ENCODE data around the gene PGS1. TPM values are rescaled to one million over a fixed set of nuclear protein-coding genes. Genes with fewer than 3 reads are reported as not detected.

Gene PGS1
- total and polyA plus RNA-seq, 2 donors (not counting 1 experiment from before 2014, with no cell fraction given): 22.4 to 34.5 TPM

DNA sequence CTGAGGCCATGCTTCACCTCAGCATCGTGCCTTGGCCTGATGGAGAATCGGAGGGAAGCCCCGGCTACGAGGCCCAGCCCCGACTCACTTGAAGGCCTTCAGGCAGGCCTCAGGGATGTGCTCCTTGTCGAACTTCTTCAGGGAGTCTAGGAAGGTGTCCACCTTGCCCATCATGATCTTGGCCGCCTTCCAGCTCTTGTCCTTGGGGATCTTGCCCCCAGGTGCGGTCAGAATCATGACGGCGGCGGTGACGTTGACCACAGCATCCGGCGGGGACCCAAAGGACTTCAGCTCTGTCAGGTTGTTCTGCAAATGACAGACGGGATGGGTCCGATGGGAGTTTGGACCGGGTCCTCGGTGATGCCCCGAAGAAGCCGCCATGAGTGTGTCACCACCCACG is 81.2 kb downstream of the PGS1 start:
- Histone ChIP-seq H3K4me3 (replicated peaks in 1 of 4; ENCODE audit: control extremely low read depth in 1 of 4, insufficient read depth in 1 of 4, low read depth in 3 of 4, low read length in 4 of 4) (no peak overlapping the region), H3K27me3 (ENCODE audit: control insufficient read depth, insufficient read depth, low read length) (no peaks in the 10 kb centered on the region), H3K4me1 (ENCODE audit: control insufficient read depth, extremely low read depth, insufficient read depth, low read length) (no peaks in the 10 kb centered on the region), H3K36me3 (ENCODE audit: control insufficient read depth, insufficient read depth, low read length) (no peaks in the 10 kb centered on the region), H3K9me3 (ENCODE audit: control insufficient read depth, insufficient read depth, low read depth, low read length) (no peaks in the 10 kb centered on the region), H3K4me2 (ENCODE audit: extremely low read depth, insufficient read depth, low read length) (no peak overlapping the region), H3K9ac (ENCODE audit: insufficient read depth, low read length) (no peak overlapping the region), H4K20me1 (ENCODE audit: control insufficient read depth, extremely low read depth, insufficient read depth, low read length) (no peaks in the 10 kb centered on the region), H3K27ac (ENCODE audit: insufficient read depth, low read length) (no peak overlapping the region), H3K79me2 (ENCODE audit: control insufficient read depth, insufficient read depth, low read length) (no peaks in the 10 kb centered on the region), H2AFZ (ENCODE audit: low read length) (no peak overlapping the region)
- DNase-seq (ENCODE audit: low read depth in 2 of 2): no peak
- TF ChIP-seq, protein P1, sequence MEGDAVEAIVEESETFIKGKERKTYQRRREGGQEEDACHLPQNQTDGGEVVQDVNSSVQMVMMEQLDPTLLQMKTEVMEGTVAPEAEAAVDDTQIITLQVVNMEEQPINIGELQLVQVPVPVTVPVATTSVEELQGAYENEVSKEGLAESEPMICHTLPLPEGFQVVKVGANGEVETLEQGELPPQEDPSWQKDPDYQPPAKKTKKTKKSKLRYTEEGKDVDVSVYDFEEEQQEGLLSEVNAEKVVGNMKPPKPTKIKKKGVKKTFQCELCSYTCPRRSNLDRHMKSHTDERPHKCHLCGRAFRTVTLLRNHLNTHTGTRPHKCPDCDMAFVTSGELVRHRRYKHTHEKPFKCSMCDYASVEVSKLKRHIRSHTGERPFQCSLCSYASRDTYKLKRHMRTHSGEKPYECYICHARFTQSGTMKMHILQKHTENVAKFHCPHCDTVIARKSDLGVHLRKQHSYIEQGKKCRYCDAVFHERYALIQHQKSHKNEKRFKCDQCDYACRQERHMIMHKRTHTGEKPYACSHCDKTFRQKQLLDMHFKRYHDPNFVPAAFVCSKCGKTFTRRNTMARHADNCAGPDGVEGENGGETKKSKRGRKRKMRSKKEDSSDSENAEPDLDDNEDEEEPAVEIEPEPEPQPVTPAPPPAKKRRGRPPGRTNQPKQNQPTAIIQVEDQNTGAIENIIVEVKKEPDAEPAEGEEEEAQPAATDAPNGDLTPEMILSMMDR (conservative IDR thresholded peaks at IDR 0.05 in 1 of 2, IDR thresholded peaks at IDR 0.05 in 1 of 2; ENCODE audit: low read depth in 1 of 2, low read length in 2 of 2): no peak
- TF ChIP-seq EZH2 (IDR thresholded peaks at IDR 0.05; ENCODE audit: low read length, missing control alignments): no peak

DNA sequence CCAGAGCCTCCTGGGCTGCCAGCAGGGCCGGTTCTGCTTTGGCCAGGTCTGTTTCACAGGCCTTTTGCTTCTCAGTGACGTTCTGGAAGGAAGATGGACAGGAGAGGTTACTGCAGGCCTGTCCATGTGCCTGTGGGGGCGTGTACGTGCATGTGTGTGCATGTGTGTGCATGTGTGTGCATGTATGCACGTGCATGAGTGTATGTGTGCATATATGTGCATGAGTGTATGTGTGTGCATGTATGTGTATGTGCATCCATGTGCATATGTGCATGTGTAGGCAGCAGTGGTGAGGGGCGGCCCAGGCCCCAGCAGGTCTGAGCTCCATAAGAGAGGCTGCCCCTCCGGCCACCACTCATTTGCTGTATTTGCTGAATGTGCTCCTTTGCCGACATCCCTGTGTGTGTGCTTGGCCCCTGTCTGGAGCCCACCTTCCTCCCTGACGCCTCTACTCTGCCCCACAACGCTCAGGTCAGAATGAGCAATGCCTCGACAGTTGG is 81.8 kb downstream of the PGS1 start:
- Histone ChIP-seq H3K9me3 (ENCODE audit: control insufficient read depth, insufficient read depth, low read depth, low read length) (no peaks in the 10 kb centered on the region), H3K27ac (ENCODE audit: insufficient read depth, low read length) (no peak overlapping the region), H2AFZ (ENCODE audit: low read length) (no peak overlapping the region), H3K9ac (ENCODE audit: insufficient read depth, low read length) (no peak overlapping the region), H3K79me2 (ENCODE audit: control insufficient read depth, insufficient read depth, low read length) (no peaks in the 10 kb centered on the region), H4K20me1 (ENCODE audit: control insufficient read depth, extremely low read depth, insufficient read depth, low read length) (no peaks in the 10 kb centered on the region), H3K27me3 (ENCODE audit: control insufficient read depth, insufficient read depth, low read length) (no peaks in the 10 kb centered on the region), H3K36me3 (ENCODE audit: control insufficient read depth, insufficient read depth, low read length) (no peaks in the 10 kb centered on the region), H3K4me3 (replicated peaks in 1 of 4; ENCODE audit: control extremely low read depth in 1 of 4, insufficient read depth in 1 of 4, low read depth in 3 of 4, low read length in 4 of 4) (no peak overlapping the region), H3K4me2 (ENCODE audit: extremely low read depth, insufficient read depth, low read length) (no peak overlapping the region), H3K4me1 (ENCODE audit: control insufficient read depth, extremely low read depth, insufficient read depth, low read length) (no peaks in the 10 kb centered on the region)
- DNase-seq (ENCODE audit: low read depth in 2 of 2): no peak
- TF ChIP-seq, protein P1 (conservative IDR thresholded peaks at IDR 0.05 in 1 of 2, IDR thresholded peaks at IDR 0.05 in 1 of 2; ENCODE audit: low read depth in 1 of 2, low read length in 2 of 2): no peak

DNA sequence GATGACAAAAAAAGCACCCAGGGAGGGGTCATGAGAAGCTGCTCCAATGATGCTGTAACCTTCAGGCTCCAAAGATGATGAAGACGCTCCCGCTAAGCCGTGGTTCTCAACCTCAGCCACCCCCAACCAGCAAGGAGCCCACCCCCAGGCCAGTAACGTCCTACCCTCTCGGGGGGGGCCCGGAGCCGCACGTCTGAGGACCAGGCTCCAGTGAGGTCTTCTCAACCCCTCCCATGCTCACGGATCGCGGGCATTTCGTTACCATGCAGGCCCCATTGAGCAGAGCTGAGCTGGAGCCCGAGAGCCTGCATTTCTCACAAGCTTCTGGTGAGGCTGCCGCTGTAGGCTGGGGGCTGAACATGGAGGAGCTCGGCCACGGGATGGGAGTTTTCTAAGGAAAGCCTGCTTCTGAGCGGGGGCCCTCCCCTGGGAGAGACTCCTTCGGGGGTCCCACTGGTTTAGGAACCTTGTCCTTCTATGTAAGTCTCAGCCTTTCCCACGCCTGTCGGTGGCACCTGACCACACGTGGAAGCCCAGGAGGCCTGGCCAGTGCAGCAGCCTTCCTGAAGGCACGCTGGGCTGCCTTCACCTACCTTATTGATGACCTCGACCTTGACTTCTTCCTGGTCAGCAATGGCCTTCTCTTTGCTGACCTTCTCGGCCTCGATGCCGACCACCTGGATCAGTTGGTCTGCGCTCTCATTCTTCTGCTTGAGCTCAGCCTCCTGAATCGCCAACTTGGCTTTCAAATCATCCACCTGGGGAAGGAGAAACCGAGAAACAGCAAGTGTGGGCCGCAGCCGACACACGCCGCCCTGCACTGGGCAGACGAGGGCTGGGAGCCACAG is 82.7 kb downstream of the PGS1 start:
- Histone ChIP-seq H3K9ac (ENCODE audit: insufficient read depth, low read length) (no peak overlapping the region), H3K36me3 (ENCODE audit: control insufficient read depth, insufficient read depth, low read length) (no peaks in the 10 kb centered on the region), H3K4me1 (ENCODE audit: control insufficient read depth, extremely low read depth, insufficient read depth, low read length) (no peaks in the 10 kb centered on the region), H2AFZ (ENCODE audit: low read length) (no peak overlapping the region), H4K20me1 (ENCODE audit: control insufficient read depth, extremely low read depth, insufficient read depth, low read length) (no peaks in the 10 kb centered on the region), H3K79me2 (ENCODE audit: control insufficient read depth, insufficient read depth, low read length) (no peaks in the 10 kb centered on the region), H3K27ac (ENCODE audit: insufficient read depth, low read length) (no peak overlapping the region), H3K4me3 (replicated peaks in 1 of 4; ENCODE audit: control extremely low read depth in 1 of 4, insufficient read depth in 1 of 4, low read depth in 3 of 4, low read length in 4 of 4) (no peak overlapping the region), H3K9me3 (ENCODE audit: control insufficient read depth, insufficient read depth, low read depth, low read length) (no peaks in the 10 kb centered on the region), H3K27me3 (ENCODE audit: control insufficient read depth, insufficient read depth, low read length) (no peaks in the 10 kb centered on the region), H3K4me2 (ENCODE audit: extremely low read depth, insufficient read depth, low read length) (no peak overlapping the region)
- no peak for TF ChIP-seq EZH2 (IDR thresholded peaks at IDR 0.05; ENCODE audit: low read length, missing control alignments)
- TF ChIP-seq, protein P1 (conservative IDR thresholded peaks at IDR 0.05 in 1 of 2, IDR thresholded peaks at IDR 0.05 in 1 of 2; ENCODE audit: low read depth in 1 of 2, low read length in 2 of 2): no peak
- no peak for DNase-seq (ENCODE audit: low read depth in 2 of 2)
